ENCODE measurements around the gene HID1. TPM values are rescaled to one million over a fixed set of nuclear protein-coding genes. Genes with fewer than 3 reads are reported as not detected.

Gene HID1
- total RNA-seq, 1 experiment from 2014 or later: 12.7 TPM

GRCh38 chr17:74954665-74955421, 17.7 kb downstream of the HID1 start:
- Histone ChIP-seq H4K8ac (replicated peaks; ENCODE audit: insufficient read length, low read depth, low read length) (no peak overlapping the region), H3K27me3 (ENCODE audit: insufficient read depth, low read length) (no peaks in the 10 kb centered on the region), H2AFZ (ENCODE audit: low read length) (no peak overlapping the region), H2BK5ac (ENCODE audit: insufficient read length, low read length) (no peak overlapping the region), H3K79me1 (ENCODE audit: insufficient read depth, low read depth, low read length, poor library complexity, severe bottlenecking) (no peaks in the 10 kb centered on the region), H3K4ac (ENCODE audit: low read depth, low read length) (no peak overlapping the region), H3K56ac (ENCODE audit: insufficient read length, low read depth, low read length) (no peak overlapping the region), H3K9me3 (ENCODE audit: control insufficient read depth, low read depth, low read length) (no peaks in the 10 kb centered on the region), H3K4me2 (ENCODE audit: insufficient read depth, insufficient read length, low read length) (no peak overlapping the region), H3T11ph (ENCODE audit: low read length) (no peak overlapping the region), H3K4me1 (ENCODE audit: insufficient read depth, low read length) (no peaks in the 10 kb centered on the region), H3K14ac (ENCODE audit: insufficient read depth, low read length) (no peak overlapping the region), H2BK15ac (ENCODE audit: low read depth, low read length) (no peak overlapping the region), H3K18ac (ENCODE audit: insufficient read length, low read depth, low read length) (no peak overlapping the region), H3K27ac (ENCODE audit: insufficient read length, low read depth, low read length) (no peak overlapping the region), H2BK12ac (ENCODE audit: insufficient read length, low read depth, low read length) (no peak overlapping the region), H4K91ac (ENCODE audit: insufficient read length, low read depth, low read length) (no peak overlapping the region), H4K20me1 (ENCODE audit: control insufficient read depth, insufficient read depth, insufficient read length) (no peaks in the 10 kb centered on the region), H3K23me2 (ENCODE audit: insufficient read length, low read depth, low read length, poor library complexity, severe bottlenecking) (peaks cover 2% of the 10 kb centered on the region), H3K23ac (ENCODE audit: insufficient read length, low read depth, low read length) (no peak overlapping the region), H4K5ac (ENCODE audit: insufficient read length, low read depth, low read length) (no peak overlapping the region), H2AK5ac (ENCODE audit: insufficient read length, low read length) (no peak overlapping the region), H3K79me2 (ENCODE audit: insufficient read depth, low read length) (no peaks in the 10 kb centered on the region), H2BK20ac (ENCODE audit: low read depth, low read length, poor library complexity, severe bottlenecking) (no peak overlapping the region), H2BK120ac (ENCODE audit: low read depth, low read length, poor library complexity, severe bottlenecking) (no peak overlapping the region), H3K9ac (ENCODE audit: extremely low read depth, insufficient read length, low read length) (no peak overlapping the region)
- TF ChIP-seq CTCF (conservative IDR thresholded peaks at IDR 0.05): no peak
- peaks cover 28% of the 10 kb centered on the region for H3K27me3 Mint-ChIP-seq (ENCODE audit: low read depth)
- peaks cover 9 to 20% of the 10 kb centered on the region in 2 experiments for H3K4me1 Mint-ChIP-seq
- WGBS (ENCODE audit: extremely low coverage, insufficient read length, low lambda C conversion rate): no CpG with 5 or more reads among the region's 13 CpGs
- no peak for DNase-seq
- H3K9me3 Mint-ChIP-seq: no peaks in the 10 kb centered on the region
- no peak overlapping the region for H3K4me3 Mint-ChIP-seq
- H3K36me3 Mint-ChIP-seq (ENCODE audit: insufficient read depth in 1 of 3, low read depth in 3 of 3): no peaks in the 10 kb centered on the region; a peak in 1 of 7 replicates
- no peak overlapping the region for H3K27ac Mint-ChIP-seq

All from H9 (cell line).